GM13977 (cell line): ENCODE measurements around the gene DNAAF5.

Experiments
- DNase-seq: peaks from one replicate; pipeline ENCODE4 v3.0.0; 2012; ENCODE audit warnings: low spot score
- CTCF ChIP-seq: IDR thresholded peaks from 2 replicates; pipeline ENCODE4 v1.5.1; 2012; ENCODE audit warnings: mild to moderate bottlenecking, control low read depth; ENCODE audit not compliant: insufficient read depth; ENCODE audit errors: extremely low read depth, missing control alignments
- in situ Hi-C: fragments of 300-500 bp; cut with MboI; formaldehyde crosslinking; loops from one replicate; pipeline ENCODE4 v1.12.0; 2022; ENCODE audit warnings: low sequenced_read_pairs, low pct_unique_long_range_greater_than_20kb, mixed read lengths, inconsistent platforms; ENCODE audit not compliant: unreplicated experiment

The DNAAF5 gene

GRCh38 chr7:707296-708000 is 19.1 kb upstream of the DNAAF5 start:
- no peak for TF ChIP-seq CTCF
- in situ Hi-C loops: no loop called here
- no peak for DNase-seq

GRCh38 chr7:710161-710560 is 16.3 kb upstream of the DNAAF5 start:
- in situ Hi-C loops: no loop called here
- TF ChIP-seq CTCF: no peak
- DNase-seq: no peak

GRCh38 chr7:711093-711921 is 15.2 kb upstream of the DNAAF5 start:
- in situ Hi-C loops: no loop called here
- DNase-seq: no peak
- no peak for TF ChIP-seq CTCF

GRCh38 chr7:711922-712380 is 14.5 kb upstream of the DNAAF5 start:
- no peak for DNase-seq
- in situ Hi-C loops: no loop called here
- TF ChIP-seq CTCF: no peak

- no peak for TF ChIP-seq CTCF
- in situ Hi-C loops: no loop called here
- DNase-seq: peak; percentile 53
Measured at GRCh38 chr7:712381-713138, 13.9 kb upstream of the DNAAF5 start.

- DNase-seq: no peak
- no peak for TF ChIP-seq CTCF
- in situ Hi-C loops: no loop called here
Measured at GRCh38 chr7:713139-713457, 13.4 kb upstream of the DNAAF5 start.
